Activated T-cell treated with anti-CD3 and anti-CD28 coated beads for 48 hours (primary cell): ENCODE measurements around the gene RNASEL.
A peak's percentile ranks its signal among the peaks of the same experiment; 100 is the strongest.

Source experiments
- DNase-seq: peaks from one replicate; pipeline ENCODE4 v3.0.0-alpha.2; 2020; ENCODE audit warnings: low read depth

RNASEL gene

DNA sequence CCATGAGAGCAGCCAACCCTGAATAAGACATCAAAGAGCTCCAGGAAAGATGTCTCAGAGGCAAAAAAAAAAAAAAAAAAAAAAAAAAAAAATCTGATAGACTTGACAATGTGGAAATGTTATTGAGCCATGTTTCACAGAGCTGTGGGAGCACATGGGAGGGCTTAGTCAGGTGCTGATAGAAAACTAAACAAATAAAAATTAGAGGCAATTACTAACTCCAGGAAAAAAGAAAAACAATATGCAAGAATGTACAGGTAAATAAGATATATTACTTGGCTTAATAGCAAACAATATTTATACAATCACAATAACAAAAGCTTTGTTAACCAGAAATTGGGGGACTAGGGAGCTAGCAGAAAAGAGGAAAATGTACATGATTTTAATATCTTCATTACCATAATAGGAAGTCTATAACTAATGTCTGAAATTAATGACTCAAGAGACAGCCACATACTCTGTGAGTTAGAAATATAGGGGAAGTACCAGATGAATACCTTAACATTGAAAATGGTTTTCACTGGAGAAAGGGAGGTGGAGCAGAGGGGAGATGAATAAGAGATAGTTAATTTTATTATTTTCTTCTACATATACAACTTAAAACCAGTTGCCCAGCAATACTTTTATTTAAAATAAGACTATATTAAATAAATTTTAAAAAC is 32.0 kb upstream of the RNASEL start:
- DNase-seq, result no peak

GRCh38 chr1:182617734-182618351 is 28.8 kb upstream of the RNASEL start:
- no peak for DNase-seq

DNA sequence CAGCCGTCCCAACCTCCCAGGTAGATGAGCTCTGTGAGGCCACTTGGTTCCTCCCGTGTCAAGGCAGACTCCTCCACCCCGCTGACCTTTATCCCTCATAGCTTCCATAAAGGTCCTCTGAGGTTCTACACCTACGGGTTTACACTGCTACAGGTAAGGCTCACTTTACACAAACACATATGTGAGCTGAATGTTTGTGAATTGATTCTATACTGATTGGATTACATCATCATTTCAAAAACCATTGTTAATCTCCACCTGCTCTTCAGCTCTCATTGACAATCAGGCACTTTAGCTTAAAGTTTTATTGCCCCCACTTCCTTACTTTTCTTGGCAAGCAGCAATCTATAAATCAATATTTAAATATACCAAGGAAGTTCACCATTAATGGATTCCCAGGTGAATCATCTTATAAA is 28.0 kb upstream of the RNASEL start:
- no peak for DNase-seq

DNA sequence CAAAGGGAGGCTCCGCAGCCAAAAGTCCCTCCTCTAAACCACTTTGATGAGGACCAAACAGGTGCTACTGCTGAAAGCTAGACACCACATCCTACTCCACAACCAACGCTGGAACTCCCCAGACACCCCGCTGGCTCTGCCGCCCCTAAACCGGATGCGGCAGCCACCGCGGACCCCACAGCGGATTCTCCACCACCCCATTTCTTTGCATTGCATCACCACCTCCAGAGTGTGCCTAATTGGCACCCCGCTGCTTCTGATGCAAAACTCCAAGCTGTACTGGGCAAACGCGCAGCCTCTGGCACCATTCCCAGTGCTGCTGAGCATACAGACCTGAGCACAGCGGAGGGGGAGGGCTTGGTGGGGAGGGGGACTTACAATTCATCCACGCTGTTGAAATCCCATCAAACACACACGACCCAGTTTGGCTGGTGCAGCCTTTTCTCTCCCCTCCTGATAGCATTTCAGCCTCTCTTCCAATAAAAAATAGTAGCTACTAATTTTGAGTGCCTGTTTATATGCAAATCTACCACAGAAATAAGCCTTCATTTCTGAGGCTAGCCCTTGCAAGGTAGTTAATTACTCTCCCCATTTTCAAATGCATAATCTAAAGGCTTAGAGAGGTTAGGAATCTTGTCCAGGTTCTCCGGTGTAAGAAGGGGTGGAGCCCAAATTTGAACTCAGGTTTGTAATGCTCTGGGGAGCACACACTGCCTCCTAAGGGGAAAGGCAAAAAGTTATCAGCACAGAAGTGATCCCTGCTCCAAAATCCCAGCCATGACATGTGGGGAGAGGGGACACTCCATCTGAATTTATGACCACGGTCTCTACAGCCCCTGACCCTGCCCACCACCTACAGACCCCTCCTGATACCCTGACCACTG is 27.3 kb upstream of the RNASEL start:
- peak; percentile 79 for DNase-seq

GRCh38 chr1:182615468-182616129 is 26.5 kb upstream of the RNASEL start:
- DNase-seq, result peak; percentile 48

- DNase-seq, result peak; percentile 47
These were observed 25.9 kb upstream of the RNASEL start for GRCh38 chr1:182614796-182615454.

GRCh38 chr1:182611787-182612186 is 22.7 kb upstream of the RNASEL start:
- DNase-seq, result no peak

DNA sequence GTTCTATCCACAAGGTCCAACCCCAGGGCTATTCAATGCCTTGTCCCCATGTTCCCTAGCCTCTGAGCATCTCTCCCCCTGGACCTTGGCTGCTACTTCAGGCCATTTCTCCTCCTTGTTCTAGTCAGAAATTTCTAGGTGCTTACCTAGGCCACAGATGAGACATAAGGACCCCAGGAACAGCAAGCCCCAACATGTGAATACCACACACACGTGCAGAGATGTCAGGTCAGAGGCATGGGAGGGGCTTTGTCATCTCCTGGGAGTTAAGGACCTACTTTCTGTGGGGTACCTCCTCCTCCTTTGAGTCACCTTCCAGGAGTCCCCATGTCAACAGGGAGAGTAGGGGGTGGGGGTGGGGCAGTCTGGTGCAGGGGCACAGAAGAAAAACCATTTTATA is 22.3 kb upstream of the RNASEL start:
- no peak for DNase-seq

- no peak for DNase-seq
These were observed 21.6 kb upstream of the RNASEL start for GRCh38 chr1:182610606-182611194.

GRCh38 chr1:182608845-182609610 is 20.0 kb upstream of the RNASEL start:
- no peak for DNase-seq

- DNase-seq, result no peak
These were observed 19.2 kb upstream of the RNASEL start for GRCh38 chr1:182608236-182608635.

DNA sequence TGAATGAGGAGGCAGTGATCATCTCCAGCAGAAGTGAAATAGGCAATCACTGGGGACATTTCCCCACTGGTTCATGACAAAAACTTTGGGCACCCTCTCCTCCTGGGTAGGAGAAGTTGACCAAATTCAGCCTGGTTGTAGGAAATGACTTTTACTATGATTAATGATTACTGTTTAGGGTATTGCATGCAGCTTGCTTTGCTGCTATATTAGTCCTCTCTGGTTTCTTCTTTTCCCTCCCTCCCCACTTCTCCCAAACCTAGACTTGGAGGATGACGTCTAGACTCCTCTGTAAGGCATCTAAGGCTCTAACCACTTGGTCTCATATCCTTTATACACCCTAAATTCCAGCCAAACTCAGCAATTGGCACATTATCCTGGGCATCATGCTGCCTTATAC is 18.5 kb upstream of the RNASEL start:
- no peak for DNase-seq

DNA sequence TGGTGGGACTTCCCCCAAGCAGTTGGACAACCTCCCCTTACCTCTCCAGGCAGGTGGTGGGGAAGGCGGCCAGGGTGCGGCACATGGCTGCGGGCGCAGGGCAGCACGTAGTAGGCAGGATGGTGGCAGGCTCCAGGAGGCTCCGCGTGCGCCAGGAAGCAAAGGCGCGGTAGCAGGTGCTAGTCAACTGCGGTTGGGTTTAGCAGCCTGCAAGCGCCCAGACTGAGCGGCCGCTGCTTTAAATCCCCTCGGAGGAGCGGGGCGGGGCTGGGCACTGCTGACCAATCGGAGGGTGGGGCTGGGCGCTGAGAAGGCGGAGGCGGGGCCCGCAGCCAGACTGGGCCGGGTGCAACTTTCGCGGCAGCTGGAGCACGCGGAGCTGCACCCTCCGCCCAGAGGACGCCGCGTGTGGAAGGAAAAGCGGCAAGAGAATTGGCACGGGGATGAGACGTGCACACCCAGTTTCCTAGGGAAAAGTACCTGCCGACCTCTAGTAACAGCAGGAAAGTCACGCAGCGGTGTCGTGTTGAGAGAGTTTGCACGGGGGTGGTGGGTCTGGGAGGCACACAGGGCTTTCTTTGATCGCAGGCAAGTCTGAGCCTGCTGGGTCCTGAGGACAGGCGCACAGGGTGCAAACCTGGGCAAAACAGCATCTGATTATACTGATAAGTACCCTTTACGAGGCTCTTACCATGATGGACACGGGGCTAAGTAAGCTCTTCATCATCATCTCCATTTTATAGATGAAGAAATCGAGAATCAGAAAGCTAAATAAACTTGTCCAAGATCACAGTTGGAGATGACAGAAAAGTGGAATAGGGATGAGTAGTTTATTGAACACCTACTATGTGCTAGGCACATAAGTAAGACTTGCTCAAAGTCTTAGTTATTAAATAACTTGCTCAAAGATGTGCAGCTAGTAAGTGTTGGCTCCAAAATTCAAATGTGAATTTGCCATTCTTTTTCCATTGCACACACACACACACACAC is 15.4 kb upstream of the RNASEL start, which contains the start of gene RGS16:
Gene RGS16 (minus strand): TSS at position 215 of the 990 bp plus-strand sequence. CDS start 130 bp downstream, at position 85.
- DNase-seq, result peak; percentile 95

GRCh38 chr1:182603646-182604174 is 14.7 kb upstream of the RNASEL start:
- no peak for DNase-seq

- DNase-seq, result no peak
These were observed 14.0 kb upstream of the RNASEL start for GRCh38 chr1:182602935-182603645.

DNA sequence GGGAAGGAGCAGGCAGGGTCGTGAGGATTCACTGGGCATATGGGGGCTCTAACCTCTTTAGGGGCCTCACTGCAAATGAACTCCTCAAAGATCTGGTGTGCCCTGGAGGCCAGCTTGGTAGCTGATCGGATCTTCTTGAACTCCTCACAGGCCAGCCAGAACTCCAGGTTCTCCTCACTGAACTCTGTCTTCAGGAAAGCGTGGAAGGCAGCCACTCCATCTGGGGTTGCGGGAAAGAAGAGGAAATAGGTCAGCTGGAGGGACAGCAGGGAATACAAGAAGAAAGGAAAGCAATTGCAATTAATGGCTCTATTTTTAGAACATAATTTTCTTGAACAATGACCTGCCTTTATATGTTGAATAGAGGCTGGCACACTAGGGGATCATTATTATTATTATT is 12.9 kb upstream of the RNASEL start:
- no peak for DNase-seq

DNA sequence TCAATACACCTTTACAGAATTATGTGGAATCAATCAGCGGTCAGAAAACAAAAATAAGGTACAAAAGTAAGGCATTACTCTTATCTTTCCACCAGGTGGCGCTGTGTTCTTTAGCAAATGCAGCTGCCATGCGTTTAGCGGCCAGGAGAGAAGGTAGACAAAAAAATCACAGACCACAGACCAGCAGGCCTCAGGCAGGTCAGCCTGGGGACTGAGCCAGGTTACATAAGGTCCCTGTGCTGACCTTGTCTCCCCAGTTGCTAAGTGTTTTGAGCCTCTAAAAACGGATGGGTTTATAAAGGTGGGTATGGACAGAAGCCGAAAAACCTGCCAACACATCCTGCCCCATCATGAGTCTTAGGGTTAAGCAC is 12.3 kb upstream of the RNASEL start:
- DNase-seq, result no peak

- no peak for DNase-seq
These were observed 11.8 kb upstream of the RNASEL start for GRCh38 chr1:182600745-182601415.
